AG09319 (cell line): ENCODE data around the gene RHOF.

Experiments
- DNase-seq: peaks from one replicate; pipeline ENCODE4 v3.0.0-alpha.2; 2010; ENCODE audit warnings: low read depth; ENCODE audit errors: extremely low read depth
- CTCF ChIP-seq: IDR thresholded peaks from 2 replicates; pipeline ENCODE4 v1.5.1; 2011; ENCODE audit warnings: low read depth, mild to moderate bottlenecking, inconsistent platforms, low read length, moderate library complexity

Gene RHOF

GRCh38 chr12:121774968-121775474, 18.5 kb downstream of the RHOF start:
- no peak for TF ChIP-seq CTCF
- DNase-seq = no peak

GRCh38 chr12:121773011-121773777, 20.3 kb downstream of the RHOF start:
- TF ChIP-seq CTCF = peak; percentile 86
- DNase-seq = no peak

- DNase-seq = no peak
- no peak for TF ChIP-seq CTCF
These were observed 22.5 kb downstream of the RHOF start for GRCh38 chr12:121770813-121771625.

GRCh38 chr12:121770388-121770787, 23.1 kb downstream of the RHOF start:
- no peak for DNase-seq
- TF ChIP-seq CTCF = no peak

- TF ChIP-seq CTCF = no peak
- DNase-seq = no peak
These were observed 23.6 kb downstream of the RHOF start for GRCh38 chr12:121769831-121770301.

GRCh38 chr12:121769297-121769830, 24.1 kb downstream of the RHOF start:
- no peak for TF ChIP-seq CTCF

More at GRCh38 chr12:121769297-121769830, 24.1 kb downstream of the RHOF start:
- no peak for DNase-seq
